NB4 (cell line): ENCODE results near the gene SGPP2.

Experiments
- POLR2A ChIP-seq: IDR thresholded peaks from 2 replicates; pipeline ENCODE4 v1.6.1; 2011; ENCODE audit warnings: mild to moderate bottlenecking; ENCODE audit not compliant: insufficient read length; ENCODE audit errors: extremely low read depth
- TF ChIP-seq, protein P1 (sequence below): IDR thresholded peaks from one replicate; pipeline ENCODE4 v1.5.1; 2012; ENCODE audit warnings: low read depth, low read length
- TF ChIP-seq, protein P2 (sequence below): IDR thresholded peaks from 2 replicates; pipeline ENCODE4 v1.6.1; 2011; ENCODE audit warnings: low read depth, low read length

DNA sequence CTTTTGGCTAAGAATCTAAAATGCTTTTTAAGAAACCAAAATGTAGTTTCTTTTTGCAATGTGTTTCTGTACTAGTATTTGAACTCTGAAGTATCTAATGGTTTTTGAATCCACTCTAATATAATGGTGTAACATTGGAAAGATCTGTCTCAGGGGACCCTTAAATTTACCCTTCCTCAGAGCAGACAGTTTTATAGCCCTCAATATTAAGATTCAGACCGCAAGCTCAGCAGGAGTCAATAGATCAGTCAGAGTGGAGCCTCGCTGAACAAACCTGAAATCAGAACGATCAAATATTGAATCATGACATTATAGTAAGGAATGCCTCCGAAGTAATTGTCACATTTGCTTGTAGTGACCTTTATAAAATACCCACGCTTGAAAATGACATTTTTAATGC lies 18.3 kb downstream of the SGPP2 start:
- TF ChIP-seq, protein P1, sequence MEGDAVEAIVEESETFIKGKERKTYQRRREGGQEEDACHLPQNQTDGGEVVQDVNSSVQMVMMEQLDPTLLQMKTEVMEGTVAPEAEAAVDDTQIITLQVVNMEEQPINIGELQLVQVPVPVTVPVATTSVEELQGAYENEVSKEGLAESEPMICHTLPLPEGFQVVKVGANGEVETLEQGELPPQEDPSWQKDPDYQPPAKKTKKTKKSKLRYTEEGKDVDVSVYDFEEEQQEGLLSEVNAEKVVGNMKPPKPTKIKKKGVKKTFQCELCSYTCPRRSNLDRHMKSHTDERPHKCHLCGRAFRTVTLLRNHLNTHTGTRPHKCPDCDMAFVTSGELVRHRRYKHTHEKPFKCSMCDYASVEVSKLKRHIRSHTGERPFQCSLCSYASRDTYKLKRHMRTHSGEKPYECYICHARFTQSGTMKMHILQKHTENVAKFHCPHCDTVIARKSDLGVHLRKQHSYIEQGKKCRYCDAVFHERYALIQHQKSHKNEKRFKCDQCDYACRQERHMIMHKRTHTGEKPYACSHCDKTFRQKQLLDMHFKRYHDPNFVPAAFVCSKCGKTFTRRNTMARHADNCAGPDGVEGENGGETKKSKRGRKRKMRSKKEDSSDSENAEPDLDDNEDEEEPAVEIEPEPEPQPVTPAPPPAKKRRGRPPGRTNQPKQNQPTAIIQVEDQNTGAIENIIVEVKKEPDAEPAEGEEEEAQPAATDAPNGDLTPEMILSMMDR, result no peak
- no peak for TF ChIP-seq POLR2A
- TF ChIP-seq, protein P2, sequence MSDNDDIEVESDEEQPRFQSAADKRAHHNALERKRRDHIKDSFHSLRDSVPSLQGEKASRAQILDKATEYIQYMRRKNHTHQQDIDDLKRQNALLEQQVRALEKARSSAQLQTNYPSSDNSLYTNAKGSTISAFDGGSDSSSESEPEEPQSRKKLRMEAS, result no peak
